ENCODE results near the gene KRTAP12-3.

Gene KRTAP12-3

DNA sequence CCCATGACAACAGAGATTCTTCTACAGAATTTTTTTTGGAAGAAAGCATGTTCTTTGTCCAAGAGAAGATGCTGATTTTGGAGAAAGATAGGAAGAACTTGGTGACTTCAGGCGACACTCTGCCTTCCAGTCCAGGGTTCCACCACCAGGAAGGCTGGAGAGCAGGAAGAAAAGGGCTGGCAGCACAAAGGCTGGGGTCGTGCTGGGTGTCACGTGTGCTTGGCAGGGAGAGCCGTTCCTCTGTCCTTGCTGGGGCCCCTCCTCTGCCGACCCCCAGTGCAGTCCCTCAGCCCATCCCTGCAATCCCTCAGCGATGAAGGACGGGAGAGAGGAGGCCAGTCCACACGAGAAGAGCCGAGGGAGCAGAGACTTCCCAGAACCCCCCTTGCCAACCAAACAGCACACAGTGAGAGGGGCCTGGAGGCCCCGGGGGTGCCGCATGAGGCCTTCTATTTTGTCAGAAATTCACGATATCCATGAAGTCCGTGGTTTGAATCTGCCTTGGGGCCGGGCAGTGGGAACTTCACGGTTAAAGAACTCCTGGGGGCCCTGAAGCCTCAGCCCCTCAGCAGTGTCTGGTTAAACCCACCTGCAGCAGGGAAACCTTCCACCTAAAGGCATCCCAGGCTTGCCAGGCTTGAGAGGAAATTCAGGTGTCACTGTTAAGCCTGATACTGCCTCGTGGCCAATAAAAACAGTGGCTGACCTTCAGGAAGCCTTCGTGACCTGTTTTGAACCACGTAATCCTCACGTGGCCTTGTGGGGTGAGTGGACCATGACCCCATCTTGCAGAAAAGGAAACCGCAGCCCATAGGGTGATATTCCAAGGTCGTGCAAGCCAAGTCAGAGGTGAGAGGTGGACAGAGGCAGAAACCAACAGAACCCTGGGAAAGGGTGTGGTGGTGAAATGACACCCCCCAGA is 42.6 kb downstream of the KRTAP12-3 start:
- Histone ChIP-seq H3K4ac (ENCODE audit: low read length) (no peak overlapping the region), H2AFZ (ENCODE audit: low read length) (peak overlapping the region; percentile 78), H3K27me3 (ENCODE audit: control insufficient read depth in 3 of 3, insufficient read depth in 3 of 3, low read depth in 1 of 3, low read length in 3 of 3) (peaks cover 0 to 66% (median 13%) of the 10 kb centered on the region in 3 experiments), H2BK5ac (ENCODE audit: low read length) (no peak overlapping the region), H3K18ac (ENCODE audit: low read length) (peak overlapping the region; percentile 7), H2BK12ac (ENCODE audit: low read length) (no peak overlapping the region), H3K4me3 (ENCODE audit: low read length in 2 of 2) (no peak overlapping the region), H4K91ac (ENCODE audit: low read depth, low read length, poor library complexity) (peak overlapping the region; percentile 44), H3K36me3 (replicated peaks in 1 of 2; ENCODE audit: control insufficient read depth in 2 of 2, insufficient read depth in 2 of 2, low read length in 2 of 2) (no peaks in the 10 kb centered on the region), H3K27ac (replicated peaks; ENCODE audit: low read length) (no peak overlapping the region), H3K23ac (ENCODE audit: low read depth, low read length, poor library complexity) (no peak overlapping the region), H3K9ac (ENCODE audit: low read depth, low read length, poor library complexity) (no peak overlapping the region), H3K4me2 (ENCODE audit: insufficient read depth, low read length, poor library complexity, severe bottlenecking) (no peak overlapping the region), H4K8ac (ENCODE audit: low read depth, low read length) (no peak overlapping the region), H3K14ac (ENCODE audit: low read length) (no peak overlapping the region), H2AK5ac (ENCODE audit: low read depth, low read length) (peak overlapping the region; percentile 48), H2BK15ac (ENCODE audit: low read length) (peak overlapping the region; percentile 84), H3K4me1 (ENCODE audit: control insufficient read depth in 2 of 2, insufficient read depth in 1 of 2, low read depth in 1 of 2, low read length in 2 of 2) (peaks cover 11 to 14% of the 10 kb centered on the region in 2 donors), H2BK120ac (ENCODE audit: low read depth, low read length) (no peak overlapping the region), H3K9me3 (replicated peaks in 1 of 2; ENCODE audit: control insufficient read depth in 2 of 2, insufficient read depth in 1 of 2, low read depth in 1 of 2, low read length in 2 of 2) (no peaks in the 10 kb centered on the region), H3K79me1 (ENCODE audit: low read depth, low read length) (no peaks in the 10 kb centered on the region)
- WGBS, 2 donors (ENCODE audit: extremely low coverage in 2 of 2, insufficient read length in 2 of 2, insufficient replicate concordance in 1 of 2) = no CpG with 5 or more reads among the region's 21 CpGs
- no peak for DNase-seq (ENCODE audit: low spot score)

- Histone ChIP-seq H3K9ac (ENCODE audit: low read depth, low read length, poor library complexity) (no peak overlapping the region), H3K14ac (ENCODE audit: low read length) (no peak overlapping the region), H3K27ac (replicated peaks; ENCODE audit: low read length) (no peak overlapping the region), H2BK5ac (ENCODE audit: low read length) (no peak overlapping the region), H3K23ac (ENCODE audit: low read depth, low read length, poor library complexity) (no peak overlapping the region), H3K18ac (ENCODE audit: low read length) (no peak overlapping the region), H2AFZ (ENCODE audit: low read length) (no peak overlapping the region), H3K9me3 (replicated peaks in 1 of 2; ENCODE audit: control insufficient read depth in 2 of 2, insufficient read depth in 1 of 2, low read depth in 1 of 2, low read length in 2 of 2) (peaks cover 0 to 1% of the 10 kb centered on the region in 2 donors), H3K4me1 (ENCODE audit: control insufficient read depth in 2 of 2, insufficient read depth in 1 of 2, low read depth in 1 of 2, low read length in 2 of 2) (peaks cover 11 to 14% of the 10 kb centered on the region in 2 donors), H3K4ac (ENCODE audit: low read length) (no peak overlapping the region), H4K8ac (ENCODE audit: low read depth, low read length) (no peak overlapping the region), H3K27me3 (ENCODE audit: control insufficient read depth in 3 of 3, insufficient read depth in 3 of 3, low read depth in 1 of 3, low read length in 3 of 3) (peaks cover 1 to 69% (median 15%) of the 10 kb centered on the region in 3 experiments), H3K79me1 (ENCODE audit: low read depth, low read length) (no peaks in the 10 kb centered on the region), H2BK12ac (ENCODE audit: low read length) (no peak overlapping the region), H3K4me2 (ENCODE audit: insufficient read depth, low read length, poor library complexity, severe bottlenecking) (no peak overlapping the region), H2AK5ac (ENCODE audit: low read depth, low read length) (peak overlapping the region; percentile 48), H3K36me3 (replicated peaks in 1 of 2; ENCODE audit: control insufficient read depth in 2 of 2, insufficient read depth in 2 of 2, low read length in 2 of 2) (no peaks in the 10 kb centered on the region), H3K4me3 (ENCODE audit: low read length in 2 of 2) (no peak overlapping the region), H2BK120ac (ENCODE audit: low read depth, low read length) (no peak overlapping the region), H4K91ac (ENCODE audit: low read depth, low read length, poor library complexity) (no peak overlapping the region), H2BK15ac (ENCODE audit: low read length) (no peak overlapping the region)
- WGBS, 2 donors (ENCODE audit: extremely low coverage in 2 of 2, insufficient read length in 2 of 2, insufficient replicate concordance in 1 of 2) = no CpG with 5 or more reads among the region's 14 CpGs
- no peak for DNase-seq (ENCODE audit: low spot score)
Measured at GRCh38 chr21:44701023-44701400, 43.3 kb downstream of the KRTAP12-3 start.

- H3K18ac ChIP-seq (ENCODE audit: low read length) = no peak overlapping the region
- no peak overlapping the region for H3K4ac ChIP-seq (ENCODE audit: low read length)
- H3K27ac ChIP-seq (replicated peaks; ENCODE audit: low read length) = no peak overlapping the region
- no peak overlapping the region for H3K14ac ChIP-seq (ENCODE audit: low read length)
- WGBS, 2 donors (ENCODE audit: extremely low coverage in 2 of 2, insufficient read length in 2 of 2, insufficient replicate concordance in 1 of 2) = no CpG with 5 or more reads among the region's 12 CpGs
- H3K4me1 ChIP-seq (ENCODE audit: control insufficient read depth in 2 of 2, insufficient read depth in 1 of 2, low read depth in 1 of 2, low read length in 2 of 2) = peaks cover 11 to 17% of the 10 kb centered on the region in 2 donors
- H2BK120ac ChIP-seq (ENCODE audit: low read depth, low read length) = no peak overlapping the region
- no peak overlapping the region for H3K4me3 ChIP-seq (ENCODE audit: low read length in 2 of 2)
- H4K91ac ChIP-seq (ENCODE audit: low read depth, low read length, poor library complexity) = no peak overlapping the region
- no peak overlapping the region for H2AK5ac ChIP-seq (ENCODE audit: low read depth, low read length)
- no peak for DNase-seq (ENCODE audit: low spot score)
- no peak overlapping the region for H2BK12ac ChIP-seq (ENCODE audit: low read length)
- no peak overlapping the region for H2AFZ ChIP-seq (ENCODE audit: low read length)
- no peaks in the 10 kb centered on the region for H3K36me3 ChIP-seq (replicated peaks in 1 of 2; ENCODE audit: control insufficient read depth in 2 of 2, insufficient read depth in 2 of 2, low read length in 2 of 2)
- peaks cover 7 to 69% (median 20%) of the 10 kb centered on the region in 3 experiments for H3K27me3 ChIP-seq (ENCODE audit: control insufficient read depth in 3 of 3, insufficient read depth in 3 of 3, low read depth in 1 of 3, low read length in 3 of 3)
- peaks cover 0 to 6% of the 10 kb centered on the region in 2 donors for H3K9me3 ChIP-seq (replicated peaks in 1 of 2; ENCODE audit: control insufficient read depth in 2 of 2, insufficient read depth in 1 of 2, low read depth in 1 of 2, low read length in 2 of 2)
- no peak overlapping the region for H3K9ac ChIP-seq (ENCODE audit: low read depth, low read length, poor library complexity)
- no peak overlapping the region for H3K23ac ChIP-seq (ENCODE audit: low read depth, low read length, poor library complexity)
- H3K79me1 ChIP-seq (ENCODE audit: low read depth, low read length) = peaks cover 3% of the 10 kb centered on the region
- H4K8ac ChIP-seq (ENCODE audit: low read depth, low read length) = no peak overlapping the region
- H2BK5ac ChIP-seq (ENCODE audit: low read length) = no peak overlapping the region
- no peak overlapping the region for H3K4me2 ChIP-seq (ENCODE audit: insufficient read depth, low read length, poor library complexity, severe bottlenecking)
- H2BK15ac ChIP-seq (ENCODE audit: low read length) = no peak overlapping the region
Measured at GRCh38 chr21:44701541-44701940, 43.8 kb downstream of the KRTAP12-3 start.
